HepG2 (cell line): ENCODE measurements around the gene MEX3C. TPM values are rescaled to one million over a fixed set of nuclear protein-coding genes. Genes with fewer than 3 reads are reported as not detected.
A peak's percentile ranks its signal among the peaks of the same experiment; 100 is the strongest.

Experiments
- BATF2 ChIP-seq: sonication (generic); formaldehyde crosslinking; IDR thresholded peaks from 2 replicates; pipeline ENCODE4 v1.8.0; 2022; ENCODE audit warnings: mild to moderate bottlenecking, missing genetic modification reagents, moderate library complexity
- GLI4 ChIP-seq: sonication (generic); formaldehyde crosslinking; IDR thresholded peaks from 2 replicates; pipeline ENCODE4 v1.5.1; 2020; ENCODE audit warnings: missing genetic modification reagents, mild to moderate bottlenecking, moderate library complexity, borderline replicate concordance
- GMEB1 ChIP-seq: sonication (generic); formaldehyde crosslinking; IDR thresholded peaks from 2 replicates; pipeline ENCODE4 v1.5.1; 2020; ENCODE audit warnings: missing genetic modification reagents, mild to moderate bottlenecking, borderline replicate concordance
- LRRFIP1 ChIP-seq: sonication (generic); formaldehyde crosslinking; conservative IDR thresholded peaks from 2 replicates; pipeline ENCODE4 v1.4.0; 2020; ENCODE audit warnings: missing genetic modification reagents
- MAX ChIP-seq: IDR thresholded peaks from 2 replicates; pipeline ENCODE4 v1.6.1; 2012; ENCODE audit warnings: inconsistent platforms
- NFYC ChIP-seq: IDR thresholded peaks from 2 replicates; pipeline ENCODE4 v1.6.1; 2016; ENCODE audit warnings: missing genetic modification reagents, missing compliant biosample characterization
- NR2C2 ChIP-seq: sonication (generic); formaldehyde crosslinking; IDR thresholded peaks from 2 replicates; pipeline ENCODE4 v1.4.0; 2020; ENCODE audit warnings: missing genetic modification reagents, mild to moderate bottlenecking, moderate library complexity, borderline replicate concordance
- RAD51 ChIP-seq: fragments of 450-650 bp; IDR thresholded peaks from 2 replicates; pipeline ENCODE4 v1.6.1; 2016; ENCODE audit warnings: borderline replicate concordance
- SKI ChIP-seq: fragments of 450-650 bp; IDR thresholded peaks from one replicate; pipeline ENCODE4 v1.6.1; 2018; ENCODE audit warnings: mild to moderate bottlenecking; ENCODE audit not compliant: partially characterized antibody
- XBP1 ChIP-seq: sonication (generic); formaldehyde crosslinking; IDR thresholded peaks from 2 replicates; pipeline ENCODE4 v1.5.0; 2020; ENCODE audit warnings: missing genetic modification reagents
- YY1 ChIP-seq: IDR thresholded peaks from 2 replicates; pipeline ENCODE4 v1.6.1; 2011; ENCODE audit warnings: low read length, low read depth, moderate library complexity, mild to moderate bottlenecking; ENCODE audit not compliant: insufficient read depth, insufficient replicate concordance
- ZBTB4 ChIP-seq: sonication (generic); formaldehyde crosslinking; IDR thresholded peaks from 2 replicates; pipeline ENCODE4 v1.4.0; 2020; ENCODE audit warnings: missing genetic modification reagents, mild to moderate bottlenecking, borderline replicate concordance
- ZNF136 ChIP-seq: sonication (generic); formaldehyde crosslinking; IDR thresholded peaks from 2 replicates; pipeline ENCODE4 v1.8.1; 2022; ENCODE audit warnings: low read depth, mild to moderate bottlenecking, moderate library complexity, missing genetic modification reagents
- ZNF564 ChIP-seq: sonication (generic); formaldehyde crosslinking; IDR thresholded peaks from 2 replicates; pipeline ENCODE4 v1.8.1; 2023; ENCODE audit warnings: mild to moderate bottlenecking, missing genetic modification reagents
- ZNF660 ChIP-seq: sonication (generic); formaldehyde crosslinking; IDR thresholded peaks from 2 replicates; pipeline ENCODE4 v1.5.1; 2020; ENCODE audit warnings: mild to moderate bottlenecking, low read depth, missing genetic modification reagents, borderline replicate concordance
- ZNF770 ChIP-seq: sonication (generic); formaldehyde crosslinking; IDR thresholded peaks from 2 replicates; pipeline ENCODE4 v1.5.0; 2020; ENCODE audit warnings: mild to moderate bottlenecking, missing genetic modification reagents
- ZSCAN30 ChIP-seq: sonication (generic); formaldehyde crosslinking; IDR thresholded peaks from 2 replicates; pipeline ENCODE4 v1.5.0; 2020; ENCODE audit warnings: mild to moderate bottlenecking, missing genetic modification reagents
- polyA plus RNA-seq, 8 experiments: library from polyadenylated mRNA; depleted of rRNA in 3 of 8; stranded (reverse) in 7 of 8; unstranded in 1 of 8; fragments of >200 nt; fragmentation: Illumina TruSeq in 4 of 8; extraction: Trizol in 4 of 8; gene quantifications; 2 replicates each; pipeline versions ENCODE4 v1.2.1 to v1.2.3, GENCODE V29; 2011 to 2016; ENCODE audit warnings: low read depth in 4 of 8, missing spikeins in 1 of 8, mixed read lengths in 1 of 8; ENCODE audit not compliant: insufficient read depth in 1 of 8
- total RNA-seq, 5 experiments: library from RNA; depleted of rRNA; stranded (reverse); fragments of >200 nt; fragmentation: Illumina TruSeq; extraction: Trizol; gene quantifications; 2 replicates each; pipeline ENCODE4 v1.2.3, GENCODE V29; 2016; ENCODE audit warnings: low read depth in 1 of 5

MEX3C gene
- total and polyA plus RNA-seq, 2 of the 13 experiments (the other 11 are each of a cell fraction or from before 2014, with no cell fraction given), result 34.8 to 36.4 TPM

GRCh38 chr18:51197661-51198424 is at the start of gene MEX3C (continued):
- TF ChIP-seq YY1 (no peak), ZNF660 (CRISPR knock-in tag) (no peak), MAX (peak; percentile 93), SKI (no peak), NR2C2 (CRISPR knock-in tag) (no peak), NFYC (CRISPR knock-in tag) (peak; percentile 90), GLI4 (CRISPR knock-in tag) (peak; percentile 62; the same call in 1 of the 2 replicates), ZBTB4 (CRISPR knock-in tag) (peak; percentile 24; the same call in 1 of the 2 replicates), ZNF136 (0 out of 2 replicates have a peak, but pooled peaks have one; percentile 58), LRRFIP1 (CRISPR knock-in tag) (no peak), ZNF770 (no peak; the same call in 1 of the 2 replicates), RAD51 (no peak), GMEB1 (peak; percentile 66; the same call in 1 of the 2 replicates), ZNF564 (no peak; the same call in 1 of the 2 replicates), BATF2 (CRISPR knock-in tag) (no peak), XBP1 (no peak), ZSCAN30 (CRISPR knock-in tag) (no peak)
